ENCODE measurements around the gene PDCD4.
"Not testable (repeated sequence)": the region's sequence is repeated elsewhere in the genome, so short reads cannot be mapped to it uniquely, and the experiment has no call there.

Gene PDCD4

DNA sequence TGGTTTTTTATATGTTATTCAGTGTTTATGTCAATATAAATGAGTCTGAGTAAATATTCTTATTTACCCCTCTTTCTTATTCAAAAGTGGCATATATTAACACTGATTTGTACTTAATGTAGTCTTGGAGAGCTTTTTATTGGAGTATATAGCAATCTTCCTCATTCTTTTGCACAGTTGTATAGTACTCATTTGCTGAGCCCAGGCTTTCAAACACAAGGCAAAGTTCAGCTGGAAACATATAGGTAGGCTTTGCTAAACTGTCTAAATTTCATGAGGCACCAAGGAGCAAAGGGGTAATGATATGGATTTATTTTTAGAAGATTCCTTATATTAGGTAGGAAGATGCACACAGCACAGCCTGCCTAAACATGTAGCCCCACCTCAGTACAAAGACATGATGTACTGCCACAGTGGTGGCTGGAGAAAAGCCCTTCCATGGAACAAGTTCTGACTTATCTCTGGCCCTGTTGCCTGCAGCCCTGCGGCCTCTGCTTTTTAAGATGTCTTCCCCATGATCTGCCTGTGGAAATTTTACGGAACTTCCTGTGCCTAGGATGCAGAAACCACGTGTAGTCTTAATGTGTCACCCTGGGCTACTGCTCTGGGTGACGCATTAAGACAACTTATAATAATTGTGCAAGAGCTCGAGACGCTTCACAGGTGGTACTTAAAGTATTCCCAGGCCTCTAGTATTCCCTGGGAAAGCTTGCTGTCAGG is 9.6 kb upstream of the PDCD4 start:
- DNase-seq: no peak

DNA sequence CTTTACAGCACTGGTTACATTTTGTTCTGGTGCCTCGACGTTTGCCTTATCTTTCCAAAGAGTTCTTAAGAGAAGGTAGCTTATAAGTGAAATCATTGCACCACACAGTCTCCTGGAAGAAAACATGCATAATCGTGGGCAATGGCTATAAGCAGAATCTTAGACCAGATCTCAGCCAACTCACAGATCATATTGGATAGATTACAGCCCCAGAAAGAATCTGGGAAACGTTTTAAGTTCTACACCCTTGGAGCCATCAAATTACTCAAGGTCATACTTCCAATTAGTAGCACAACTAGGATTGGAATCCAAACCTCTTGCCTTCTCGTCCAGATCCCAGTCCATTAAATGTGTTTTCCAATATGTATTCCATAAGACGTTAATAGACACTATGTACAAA is 8.8 kb upstream of the PDCD4 start:
- no peak for DNase-seq

DNA sequence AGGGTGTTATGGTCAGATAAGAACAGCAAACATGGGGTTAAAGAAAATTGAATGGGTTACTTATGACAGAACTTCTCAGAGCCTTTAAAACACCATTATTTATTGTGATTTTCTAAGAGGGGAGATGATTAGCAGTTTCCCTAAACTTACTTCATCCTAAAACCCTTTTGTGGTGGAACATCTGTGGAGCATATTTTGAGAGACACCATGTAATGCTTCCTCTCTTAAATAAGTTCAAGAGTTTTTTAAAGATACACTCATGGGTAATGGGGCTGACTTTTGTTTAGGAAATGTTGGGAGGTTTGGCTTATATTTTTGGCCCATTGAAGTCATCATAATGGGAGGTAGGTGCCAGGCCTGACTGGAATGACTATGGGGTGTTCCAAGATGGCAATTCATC is 8.4 kb upstream of the PDCD4 start:
- DNase-seq: no peak

GRCh38 chr10:110863956-110864355 is 7.8 kb upstream of the PDCD4 start:
- DNase-seq: peak in 1 of 2 experiments; percentile 20

GRCh38 chr10:110864662-110865140 is 7.0 kb upstream of the PDCD4 start:
- peak in 1 of 2 experiments; percentile 19 for DNase-seq

DNA sequence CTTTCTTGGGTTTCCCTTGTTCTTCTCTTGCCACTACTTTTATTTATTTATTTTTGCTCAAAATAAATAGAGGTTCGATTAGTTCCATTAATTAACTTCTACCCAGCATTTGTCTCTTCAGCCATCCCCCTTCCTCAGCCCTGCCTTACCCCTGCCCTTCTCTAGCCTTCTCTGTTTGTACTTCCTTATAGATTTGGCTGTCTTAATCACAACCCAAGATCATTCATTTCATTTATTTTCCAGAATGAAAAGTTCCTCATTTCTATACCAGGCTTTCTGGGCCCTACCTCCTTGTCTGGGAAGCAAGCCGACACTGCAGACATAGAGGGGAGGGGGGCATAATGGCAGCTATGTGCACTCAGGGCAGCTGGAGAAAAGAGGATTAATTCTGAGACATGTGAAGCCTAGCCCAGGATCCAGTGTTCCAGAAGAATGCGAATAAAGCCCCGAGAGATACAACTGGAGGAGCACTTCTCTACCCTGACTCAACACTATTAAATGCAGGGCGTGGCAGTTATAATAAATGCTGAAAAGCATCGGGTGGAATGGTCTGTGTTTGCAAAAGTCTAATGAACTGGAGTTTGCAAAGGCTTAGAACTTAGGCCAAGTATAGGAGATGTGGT is 6.4 kb upstream of the PDCD4 start:
- no peak for DNase-seq

- DNase-seq: no peak
These were observed 5.8 kb upstream of the PDCD4 start for GRCh38 chr10:110865809-110866482.

- DNase-seq: not testable (repeated sequence)
These were observed 4.5 kb upstream of the PDCD4 start for GRCh38 chr10:110867011-110867806.

- no peak for DNase-seq
These were observed 3.8 kb upstream of the PDCD4 start for GRCh38 chr10:110867807-110868465.

DNA sequence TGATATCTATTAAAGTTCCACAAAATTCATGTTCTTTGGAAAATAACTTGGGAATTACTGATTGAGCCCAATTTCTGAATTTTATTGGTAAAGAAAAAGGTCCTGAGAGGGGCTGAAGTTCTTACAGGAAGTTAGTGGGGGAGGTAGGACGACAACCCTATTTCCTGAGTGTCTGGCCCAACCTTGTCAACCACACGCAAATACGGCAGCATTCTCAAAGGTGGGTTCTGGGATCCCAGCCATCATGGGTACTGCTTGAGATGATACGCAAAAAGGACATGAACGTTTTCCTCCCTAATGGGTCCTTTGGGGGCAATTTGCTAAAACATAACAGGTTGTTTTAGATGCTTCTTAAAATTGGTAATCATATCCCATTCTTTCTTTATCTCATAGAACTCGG is 2.7 kb upstream of the PDCD4 start:
- no peak for DNase-seq

GRCh38 chr10:110870823-110871297 is 868 bp upstream of the PDCD4 start:
- DNase-seq: no peak

- DNase-seq: peak; percentile 74 to 81
These were observed 636 bp downstream of the PDCD4 start for GRCh38 chr10:110872145-110872983.

DNA sequence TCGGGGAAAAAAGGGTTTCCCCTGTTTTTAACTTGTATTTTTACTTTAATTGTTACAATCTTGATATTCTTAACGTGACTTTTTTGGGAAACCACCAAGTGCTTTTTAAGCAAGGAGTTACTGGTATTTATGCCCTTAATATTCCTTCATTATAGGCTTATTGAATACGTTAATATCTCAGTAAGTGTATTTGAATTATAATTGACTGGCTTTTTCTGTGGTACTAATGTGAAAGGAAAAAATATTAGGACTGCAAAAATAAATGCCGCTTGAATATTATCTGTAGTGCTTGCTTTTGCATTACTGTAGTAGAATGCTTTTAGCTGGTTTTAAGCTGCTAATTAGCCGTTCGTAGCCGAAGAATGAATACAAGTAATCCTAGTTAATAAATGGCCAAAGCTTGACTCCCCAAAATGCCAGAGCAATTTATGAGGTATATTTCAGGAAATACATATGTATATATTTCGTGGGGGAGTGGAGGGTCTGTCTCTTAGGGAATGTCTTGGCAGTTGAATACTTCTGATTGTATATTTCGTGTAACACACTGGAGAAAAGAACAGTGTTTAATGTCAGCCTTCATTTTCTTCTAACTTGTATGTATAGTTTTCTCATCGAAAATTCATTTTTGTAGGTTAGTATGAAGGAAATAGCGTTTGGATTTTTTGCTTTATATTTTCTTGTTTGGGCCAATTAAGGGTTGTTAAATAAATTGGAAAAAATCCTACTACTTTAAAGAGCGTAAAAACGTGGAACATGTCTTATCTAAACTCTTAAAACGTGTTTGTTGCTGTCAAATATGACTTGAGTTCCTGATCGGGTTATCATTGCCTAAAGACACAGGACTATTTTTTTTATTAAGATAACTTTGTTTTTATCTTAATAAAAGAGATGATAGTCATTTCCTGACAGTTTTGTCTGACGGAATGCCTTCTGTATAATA is 1.5 kb downstream of the PDCD4 start:
- DNase-seq: no peak

DNA sequence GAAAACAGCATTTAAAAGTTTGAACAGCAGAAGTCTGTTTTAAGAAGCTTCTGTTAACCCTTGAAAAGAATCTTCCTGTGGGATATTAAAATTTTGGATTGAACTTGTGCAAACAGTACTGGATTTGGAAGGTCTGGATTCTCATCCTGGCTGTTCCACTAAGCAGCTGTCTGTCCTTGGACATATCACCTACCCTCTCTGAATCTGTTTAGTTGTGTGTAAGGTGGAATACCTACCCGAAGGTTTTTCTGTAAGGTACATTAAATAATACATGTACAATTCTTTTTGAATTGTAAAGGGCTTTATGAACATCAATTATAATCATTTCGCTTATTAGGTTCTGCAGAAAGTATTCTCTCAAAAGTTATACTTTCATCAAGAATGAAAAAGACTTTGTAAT is 2.2 kb downstream of the PDCD4 start:
- no peak for DNase-seq

DNA sequence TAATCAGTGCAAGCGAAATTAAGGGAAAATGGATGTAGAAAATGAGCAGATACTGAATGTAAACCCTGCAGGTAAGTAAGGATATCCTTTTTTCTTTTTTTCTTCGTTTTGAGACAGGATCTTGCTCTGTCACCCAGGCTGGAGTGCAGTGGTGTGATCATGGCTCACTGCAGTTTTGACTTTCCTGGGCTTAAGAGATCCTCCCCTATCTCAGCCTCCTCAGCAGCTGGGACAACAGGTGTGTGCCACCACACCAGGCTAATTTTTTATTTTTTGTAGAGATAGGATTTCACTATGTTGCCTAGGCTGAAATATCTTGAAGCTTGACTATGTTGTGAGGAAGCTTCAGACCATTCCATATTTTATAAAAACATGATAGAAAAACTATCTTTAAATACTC is 4.3 kb downstream of the PDCD4 start:
- DNase-seq: no peak

- DNase-seq: no peak
These were observed 5.1 kb downstream of the PDCD4 start for GRCh38 chr10:110876788-110877187.

- DNase-seq: no peak
These were observed 8.3 kb downstream of the PDCD4 start for GRCh38 chr10:110880012-110880411.

DNA sequence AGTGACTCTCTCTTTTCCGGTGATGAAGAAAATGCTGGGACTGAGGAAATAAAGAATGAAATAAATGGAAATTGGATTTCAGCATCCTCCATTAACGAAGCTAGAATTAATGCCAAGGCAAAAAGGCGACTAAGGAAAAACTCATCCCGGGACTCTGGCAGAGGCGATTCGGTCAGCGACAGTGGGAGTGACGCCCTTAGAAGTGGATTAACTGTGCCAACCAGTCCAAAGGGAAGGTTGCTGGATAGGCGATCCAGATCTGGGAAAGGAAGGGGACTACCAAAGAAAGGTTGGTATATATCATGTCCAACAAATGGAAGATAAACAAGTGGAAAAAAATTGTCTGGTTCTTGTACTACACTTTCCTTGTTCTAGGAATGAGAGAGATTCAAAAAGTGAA is 9.5 kb downstream of the PDCD4 start:
- DNase-seq: no peak

DNA sequence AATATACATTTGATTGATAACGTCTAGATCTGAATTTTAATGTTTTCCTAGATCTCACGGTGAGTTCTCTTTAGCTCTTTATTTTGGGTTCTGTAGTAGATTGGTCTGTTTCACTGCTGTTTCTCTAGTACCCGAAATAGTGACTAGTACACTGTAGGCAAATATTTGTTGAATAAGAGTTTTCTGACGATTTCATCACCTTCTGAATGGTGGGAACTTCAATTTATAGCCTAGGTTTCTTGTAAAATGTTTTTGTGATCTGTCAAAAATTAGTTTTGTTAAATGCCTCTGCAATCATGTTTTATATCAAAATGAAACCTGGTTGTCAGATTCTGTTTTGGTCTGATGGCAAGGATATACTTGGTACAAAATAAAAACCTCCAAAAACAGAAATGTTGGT is 10.2 kb downstream of the PDCD4 start:
- DNase-seq: no peak

DNA sequence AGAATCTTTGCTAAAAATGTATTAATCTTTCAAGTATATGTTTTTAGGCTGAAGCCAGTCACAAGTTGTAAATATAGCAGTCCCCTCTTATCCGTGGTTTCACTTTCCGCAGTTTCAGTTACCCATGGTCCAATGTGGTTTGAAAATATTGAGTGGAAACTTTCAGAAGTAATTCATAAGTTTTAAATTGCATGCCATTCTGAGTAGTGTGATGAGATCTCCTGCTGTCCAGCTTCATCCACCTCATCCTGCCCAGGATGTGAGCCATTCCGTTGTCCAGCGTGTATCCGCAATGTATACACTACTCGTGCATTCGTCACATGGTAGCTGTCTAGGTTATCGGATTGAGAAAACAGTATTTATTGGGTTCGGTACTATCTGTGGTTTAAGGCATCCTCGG is 12.2 kb downstream of the PDCD4 start:
- no peak for DNase-seq
